Stimulated activated CD4-positive, alpha-beta T cell treated with anti-CD3 and anti-CD28 coated beads, Interleukin-1b, Interleukin-23, amount 100 ng/mL, for 1 hour (primary cell): ENCODE measurements around the gene LRRFIP2.

Experiments
- DNase-seq, 2 donors: peaks; one replicate each; pipeline ENCODE4 v3.0.0-alpha.2; 2020; ENCODE audit warnings: low read depth in 2 of 2

Gene LRRFIP2

DNA sequence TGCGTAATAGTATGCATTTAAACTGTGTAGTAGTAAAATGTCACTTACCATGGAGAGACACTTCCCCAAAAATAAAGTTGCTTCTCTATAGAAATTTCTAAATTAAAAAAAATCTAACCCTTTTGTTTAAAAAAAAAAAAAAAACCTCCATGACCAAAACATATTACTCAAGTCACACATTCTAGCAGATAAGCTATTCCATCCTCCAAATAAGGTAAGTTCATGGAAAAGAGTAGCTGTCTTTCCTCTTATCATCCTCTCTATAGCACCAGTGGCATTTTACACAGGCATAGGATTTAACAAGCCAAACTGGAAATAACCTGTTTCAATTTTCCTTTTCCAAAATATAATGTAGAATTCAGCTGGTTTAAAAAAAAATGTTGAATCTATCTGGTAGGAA is 57.4 kb downstream of the LRRFIP2 start:
- no peak for DNase-seq

GRCh38 chr3:37115446-37115845 is 58.9 kb downstream of the LRRFIP2 start:
- DNase-seq, result no peak

DNA sequence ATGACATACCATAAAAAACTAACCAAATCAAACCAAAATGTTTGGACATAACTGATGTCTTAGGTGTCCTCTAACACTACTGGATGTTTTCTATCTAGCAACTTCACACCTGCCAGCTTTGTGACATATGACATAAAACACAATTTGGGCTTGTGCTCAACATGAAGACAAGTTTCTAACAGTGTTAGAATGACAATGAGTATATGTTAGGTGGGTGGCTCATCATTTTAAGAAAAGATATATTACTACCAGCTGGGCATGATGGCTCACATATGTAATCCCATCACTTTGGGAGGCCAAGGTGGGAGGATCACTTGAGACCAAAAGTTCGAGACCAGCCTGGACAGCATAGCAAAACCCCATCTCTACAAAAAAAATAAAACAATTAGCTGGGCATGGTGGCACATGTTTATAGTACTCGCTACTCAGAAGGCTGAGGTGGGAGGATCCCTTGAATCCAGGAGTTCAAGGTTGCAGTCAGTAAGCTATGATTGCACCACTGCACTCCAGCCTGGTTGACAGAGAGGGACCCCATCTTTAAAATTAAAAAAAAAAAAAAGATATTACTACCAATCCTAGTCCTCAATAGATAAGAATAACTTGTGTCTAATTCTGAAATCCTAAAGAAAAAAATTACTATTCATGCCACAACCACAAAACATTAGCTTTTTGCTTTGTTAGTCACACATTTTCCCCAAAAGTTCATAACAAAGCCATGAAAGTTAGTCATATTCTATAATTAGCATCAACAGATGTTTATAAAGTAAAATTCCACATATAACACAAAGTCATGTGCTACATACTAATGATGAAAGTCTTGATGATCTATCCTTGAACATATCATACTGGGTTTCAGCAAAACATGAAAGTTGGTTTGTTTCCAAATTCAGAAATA is 59.9 kb downstream of the LRRFIP2 start:
- no peak for DNase-seq

GRCh38 chr3:37112987-37113386 is 61.4 kb downstream of the LRRFIP2 start:
- DNase-seq, result no peak

- DNase-seq, result no peak
Observed at GRCh38 chr3:37111199-37111598, 63.2 kb downstream of the LRRFIP2 start.

GRCh38 chr3:37107846-37108245 is 66.5 kb downstream of the LRRFIP2 start:
- DNase-seq, result no peak

- no peak for DNase-seq
Observed at GRCh38 chr3:37103103-37103808, 71.1 kb downstream of the LRRFIP2 start.

GRCh38 chr3:37100411-37100810 is 74.0 kb downstream of the LRRFIP2 start:
- no peak for DNase-seq

DNA sequence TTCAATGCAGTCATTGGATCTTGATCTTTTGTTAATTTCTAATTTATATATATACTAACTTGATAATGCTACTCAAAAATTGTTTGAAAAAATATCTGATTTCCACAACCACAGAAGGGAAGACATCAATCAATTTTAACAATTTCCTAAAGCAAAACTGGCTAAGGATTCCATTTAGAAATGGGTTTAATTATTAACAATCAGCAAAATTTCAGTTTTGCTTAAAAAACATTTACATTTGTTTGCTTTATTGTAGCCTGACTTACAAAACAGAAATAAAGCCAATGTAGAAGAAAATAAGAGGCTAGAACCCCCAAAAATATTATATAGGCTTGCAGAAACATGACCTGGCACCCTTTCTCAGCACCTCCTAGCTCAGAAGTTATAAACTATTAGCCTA is 74.9 kb downstream of the LRRFIP2 start:
- DNase-seq, result no peak

GRCh38 chr3:37098884-37099283 is 75.5 kb downstream of the LRRFIP2 start:
- DNase-seq, result no peak

DNA sequence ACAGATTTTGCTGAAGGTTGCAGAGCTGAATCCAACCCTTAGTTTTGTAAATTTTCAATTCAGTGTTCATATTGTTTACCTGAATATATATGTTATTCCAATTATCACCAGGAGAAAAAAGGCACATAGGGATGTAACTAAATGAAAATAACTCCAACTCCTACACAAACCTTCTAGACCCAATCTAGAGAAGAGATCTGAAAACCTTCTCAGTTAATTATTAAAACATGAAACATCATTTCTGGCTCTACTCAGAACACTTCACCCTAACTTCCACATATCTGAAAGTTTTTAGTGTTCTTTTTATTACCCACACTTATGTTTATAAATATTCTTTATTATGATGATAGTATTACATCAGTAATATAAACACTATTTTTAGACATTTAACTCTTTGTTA is 76.6 kb downstream of the LRRFIP2 start:
- no peak for DNase-seq

DNA sequence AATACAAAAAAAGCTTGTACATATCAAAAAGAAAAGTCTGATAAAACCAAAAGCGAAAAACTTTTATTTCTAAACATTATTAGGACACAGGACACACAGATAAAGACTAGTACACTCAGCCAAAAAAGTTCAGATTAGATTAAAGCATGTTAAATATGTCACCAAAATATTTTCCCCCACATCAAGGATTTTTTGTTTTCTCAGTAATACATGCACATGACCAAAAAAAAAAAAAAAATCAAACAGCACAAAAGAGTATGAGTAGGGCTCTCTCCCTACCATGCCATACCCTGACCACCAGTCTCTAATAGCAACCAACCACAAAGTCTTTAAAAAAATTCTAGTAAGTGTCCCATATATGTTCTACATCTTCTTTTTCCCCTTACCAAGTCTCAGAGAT is 77.4 kb downstream of the LRRFIP2 start:
- no peak for DNase-seq

GRCh38 chr3:37096288-37096687 is 78.1 kb downstream of the LRRFIP2 start:
- DNase-seq, result no peak

DNA sequence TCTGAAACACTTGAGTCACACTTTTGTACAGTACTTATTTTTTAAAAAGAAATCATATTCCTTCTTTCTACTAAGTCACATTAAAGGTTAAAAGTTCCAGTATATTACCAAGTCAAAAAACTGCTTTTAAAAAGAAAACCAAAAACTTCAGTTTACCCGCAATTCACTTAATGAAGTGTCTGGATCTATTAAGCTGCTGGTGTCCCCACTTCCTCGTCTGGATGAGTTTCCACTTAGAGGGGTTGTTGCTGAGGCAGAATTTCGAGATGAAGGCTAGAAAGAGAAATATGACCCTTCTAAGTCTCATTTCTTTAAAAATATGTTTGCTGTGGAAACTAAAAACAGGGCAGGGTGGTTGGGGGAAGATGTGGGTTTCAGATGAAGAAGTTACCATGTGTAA is 79.7 kb downstream of the LRRFIP2 start:
- no peak for DNase-seq

DNA sequence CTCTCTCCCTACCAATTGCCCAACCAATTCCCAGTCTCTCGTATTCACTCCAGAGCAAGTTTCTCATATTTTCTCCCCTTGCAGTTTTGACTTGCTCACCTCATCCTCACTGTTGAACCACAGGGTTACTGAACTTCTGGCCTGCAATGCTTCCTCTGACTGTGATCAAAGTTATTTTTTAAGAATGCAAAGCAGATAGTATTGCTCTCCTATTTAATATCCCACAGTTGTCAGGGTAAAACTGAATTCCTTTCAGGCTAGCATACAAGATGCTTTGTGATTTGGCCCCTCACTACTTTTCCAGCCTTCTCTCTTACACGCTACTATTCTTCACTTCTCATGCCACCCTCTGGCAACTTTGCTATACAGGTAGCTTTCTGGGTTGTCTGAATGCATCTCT is 80.9 kb downstream of the LRRFIP2 start:
- DNase-seq, result no peak

DNA sequence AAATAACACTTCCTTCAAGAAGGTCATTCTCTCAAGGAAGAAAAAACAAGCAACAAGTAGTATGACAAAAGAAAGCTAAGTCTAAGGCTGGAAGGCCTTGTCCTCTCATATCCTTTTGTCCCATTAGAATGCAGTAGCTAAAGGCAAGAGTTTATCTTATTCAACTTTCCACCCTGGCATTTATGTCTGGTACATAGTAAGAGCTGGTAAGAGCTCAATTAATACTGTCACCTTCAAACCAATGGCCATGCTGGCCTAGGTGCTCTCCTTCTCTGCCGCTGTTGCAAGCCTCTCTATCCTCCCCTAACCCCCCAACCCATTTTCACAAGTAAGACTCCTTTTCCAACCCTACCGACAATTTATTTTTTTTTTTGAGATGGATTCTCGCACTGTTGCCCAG is 81.9 kb downstream of the LRRFIP2 start:
- DNase-seq, result no peak

- no peak for DNase-seq
Observed at GRCh38 chr3:37087870-37088269, 86.5 kb downstream of the LRRFIP2 start.

- no peak for DNase-seq
Observed at GRCh38 chr3:37086918-37087317, 87.5 kb downstream of the LRRFIP2 start.

- DNase-seq, result no peak
Observed at GRCh38 chr3:37082317-37082716, 92.1 kb downstream of the LRRFIP2 start.

DNA sequence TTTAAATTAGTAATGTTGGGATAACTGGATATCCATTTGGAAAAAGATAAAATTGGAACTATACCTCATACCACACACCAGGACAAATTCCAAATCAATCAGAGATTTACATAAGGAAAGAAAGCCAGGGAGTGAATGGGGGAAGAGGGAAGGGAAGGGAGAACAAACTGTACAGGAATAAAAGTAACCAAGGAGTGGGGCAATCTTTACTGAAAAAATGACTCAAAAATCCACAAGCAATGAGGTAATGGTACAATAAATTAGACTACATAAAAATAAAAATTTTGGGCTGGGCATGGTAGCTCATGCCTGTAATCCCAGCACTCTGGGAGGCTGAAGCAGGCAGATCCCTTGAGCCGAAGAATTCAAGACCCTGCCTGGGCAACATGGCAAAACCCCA is 98.4 kb downstream of the LRRFIP2 start:
- DNase-seq, result no peak

- DNase-seq, result no peak
Observed at GRCh38 chr3:37074178-37074577, 100.2 kb downstream of the LRRFIP2 start.

DNA sequence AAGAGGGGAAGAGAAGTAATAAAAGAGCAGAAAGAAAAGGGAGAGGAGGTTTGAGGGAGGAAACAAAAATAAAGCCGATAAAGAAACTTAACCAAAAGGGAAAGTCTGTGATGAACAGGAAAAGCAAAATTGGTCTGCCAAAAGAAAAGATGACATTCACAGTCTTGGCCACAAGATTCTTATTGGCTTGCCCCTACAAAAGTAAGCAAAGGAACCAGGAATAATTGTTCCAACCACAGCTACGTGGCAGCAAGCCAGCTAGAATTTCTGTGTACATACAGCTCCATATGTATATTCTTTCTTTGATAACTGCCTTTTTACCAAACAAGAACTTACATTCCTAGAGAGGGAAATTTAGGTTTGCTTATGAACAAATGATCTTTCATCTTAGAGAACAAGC is 101.5 kb downstream of the LRRFIP2 start:
- DNase-seq, result no peak

DNA sequence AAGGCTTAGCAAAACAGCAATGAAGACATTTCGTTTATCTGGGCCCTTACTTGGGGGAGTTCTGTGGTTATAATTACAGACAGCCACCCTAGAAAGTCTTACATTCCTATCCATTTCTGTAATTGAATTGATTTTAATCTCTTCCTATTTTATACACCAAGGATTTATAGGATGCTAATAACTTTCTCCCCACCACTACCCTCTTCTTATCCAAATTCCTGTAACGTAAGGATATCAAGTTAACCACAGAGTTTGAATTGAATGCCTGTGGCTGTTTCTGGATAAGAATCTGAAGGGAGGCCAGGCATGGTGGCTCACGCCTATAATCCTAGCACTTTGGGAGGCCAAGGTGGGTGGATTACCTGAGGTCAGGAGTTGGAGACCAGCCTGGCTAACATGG is 102.5 kb downstream of the LRRFIP2 start:
- no peak for DNase-seq
